WTC11 (cell line): ENCODE measurements around the gene ZNF496.

Source experiments
- ATF3 ChIP-seq: sonication (generic); formaldehyde crosslinking; conservative IDR thresholded peaks from 2 replicates; pipeline ENCODE4 v1.8.1; 2022; ENCODE audit warnings: mild to moderate bottlenecking, missing genetic modification reagents
- CBFB ChIP-seq: sonication (generic); formaldehyde crosslinking; IDR thresholded peaks from 2 replicates; pipeline ENCODE4 v1.8.1; 2022; ENCODE audit warnings: mild to moderate bottlenecking, low read depth, missing genetic modification reagents
- ETV6 ChIP-seq: sonication (generic); formaldehyde crosslinking; IDR thresholded peaks from 2 replicates; pipeline ENCODE4 v1.8.1; 2022; ENCODE audit warnings: mild to moderate bottlenecking, missing genetic modification reagents
- IRF1 ChIP-seq: sonication (generic); formaldehyde crosslinking; IDR thresholded peaks from 2 replicates; pipeline ENCODE4 v1.8.0; 2023; ENCODE audit warnings: missing genetic modification reagents
- NR3C1 ChIP-seq: sonication (generic); formaldehyde crosslinking; conservative IDR thresholded peaks from 2 replicates; pipeline ENCODE4 v1.8.1; 2023; ENCODE audit warnings: low read depth, mild to moderate bottlenecking, missing genetic modification reagents
- TEAD4 ChIP-seq: sonication (generic); formaldehyde crosslinking; IDR thresholded peaks from 2 replicates; pipeline ENCODE4 v1.8.0; 2022; ENCODE audit warnings: mild to moderate bottlenecking, missing genetic modification reagents
- USF2 ChIP-seq: sonication (generic); formaldehyde crosslinking; IDR thresholded peaks from 2 replicates; pipeline ENCODE4 v1.8.1; 2023; ENCODE audit warnings: mild to moderate bottlenecking, missing genetic modification reagents, moderate library complexity
- TF ChIP-seq, protein P1 (sequence below): sonication (generic); formaldehyde crosslinking; IDR thresholded peaks from 2 replicates; pipeline ENCODE4 v1.8.0; 2023; ENCODE audit warnings: missing genetic modification reagents, mild to moderate bottlenecking, borderline replicate concordance
- TF ChIP-seq, protein P2 (sequence below): fragments of 200-600 bp; IDR thresholded peaks from 2 replicates; pipeline ENCODE4 v1.8.0; 2022; ENCODE audit warnings: antibody characterized with exemption
- TF ChIP-seq, protein P3 (sequence below): sonication (generic); formaldehyde crosslinking; IDR thresholded peaks from 2 replicates; pipeline ENCODE4 v1.8.0; 2022; ENCODE audit warnings: mild to moderate bottlenecking, missing genetic modification reagents

- TF ChIP-seq ETV6 (CRISPR knock-in tag) (no peak), TEAD4 (CRISPR knock-in tag) (no peak; the same call in 1 of the 2 replicates), USF2 (CRISPR knock-in tag) (0 out of 2 replicates have a peak, but pooled peaks have one; percentile 12), IRF1 (CRISPR knock-in tag) (no peak), CBFB (no peak), NR3C1 (no peak), ATF3 (CRISPR knock-in tag) (no peak)
- TF ChIP-seq, protein P1, sequence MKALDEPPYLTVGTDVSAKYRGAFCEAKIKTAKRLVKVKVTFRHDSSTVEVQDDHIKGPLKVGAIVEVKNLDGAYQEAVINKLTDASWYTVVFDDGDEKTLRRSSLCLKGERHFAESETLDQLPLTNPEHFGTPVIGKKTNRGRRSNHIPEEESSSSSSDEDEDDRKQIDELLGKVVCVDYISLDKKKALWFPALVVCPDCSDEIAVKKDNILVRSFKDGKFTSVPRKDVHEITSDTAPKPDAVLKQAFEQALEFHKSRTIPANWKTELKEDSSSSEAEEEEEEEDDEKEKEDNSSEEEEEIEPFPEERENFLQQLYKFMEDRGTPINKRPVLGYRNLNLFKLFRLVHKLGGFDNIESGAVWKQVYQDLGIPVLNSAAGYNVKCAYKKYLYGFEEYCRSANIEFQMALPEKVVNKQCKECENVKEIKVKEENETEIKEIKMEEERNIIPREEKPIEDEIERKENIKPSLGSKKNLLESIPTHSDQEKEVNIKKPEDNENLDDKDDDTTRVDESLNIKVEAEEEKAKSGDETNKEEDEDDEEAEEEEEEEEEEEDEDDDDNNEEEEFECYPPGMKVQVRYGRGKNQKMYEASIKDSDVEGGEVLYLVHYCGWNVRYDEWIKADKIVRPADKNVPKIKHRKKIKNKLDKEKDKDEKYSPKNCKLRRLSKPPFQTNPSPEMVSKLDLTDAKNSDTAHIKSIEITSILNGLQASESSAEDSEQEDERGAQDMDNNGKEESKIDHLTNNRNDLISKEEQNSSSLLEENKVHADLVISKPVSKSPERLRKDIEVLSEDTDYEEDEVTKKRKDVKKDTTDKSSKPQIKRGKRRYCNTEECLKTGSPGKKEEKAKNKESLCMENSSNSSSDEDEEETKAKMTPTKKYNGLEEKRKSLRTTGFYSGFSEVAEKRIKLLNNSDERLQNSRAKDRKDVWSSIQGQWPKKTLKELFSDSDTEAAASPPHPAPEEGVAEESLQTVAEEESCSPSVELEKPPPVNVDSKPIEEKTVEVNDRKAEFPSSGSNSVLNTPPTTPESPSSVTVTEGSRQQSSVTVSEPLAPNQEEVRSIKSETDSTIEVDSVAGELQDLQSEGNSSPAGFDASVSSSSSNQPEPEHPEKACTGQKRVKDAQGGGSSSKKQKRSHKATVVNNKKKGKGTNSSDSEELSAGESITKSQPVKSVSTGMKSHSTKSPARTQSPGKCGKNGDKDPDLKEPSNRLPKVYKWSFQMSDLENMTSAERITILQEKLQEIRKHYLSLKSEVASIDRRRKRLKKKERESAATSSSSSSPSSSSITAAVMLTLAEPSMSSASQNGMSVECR = no peak
- TF ChIP-seq, protein P2, sequence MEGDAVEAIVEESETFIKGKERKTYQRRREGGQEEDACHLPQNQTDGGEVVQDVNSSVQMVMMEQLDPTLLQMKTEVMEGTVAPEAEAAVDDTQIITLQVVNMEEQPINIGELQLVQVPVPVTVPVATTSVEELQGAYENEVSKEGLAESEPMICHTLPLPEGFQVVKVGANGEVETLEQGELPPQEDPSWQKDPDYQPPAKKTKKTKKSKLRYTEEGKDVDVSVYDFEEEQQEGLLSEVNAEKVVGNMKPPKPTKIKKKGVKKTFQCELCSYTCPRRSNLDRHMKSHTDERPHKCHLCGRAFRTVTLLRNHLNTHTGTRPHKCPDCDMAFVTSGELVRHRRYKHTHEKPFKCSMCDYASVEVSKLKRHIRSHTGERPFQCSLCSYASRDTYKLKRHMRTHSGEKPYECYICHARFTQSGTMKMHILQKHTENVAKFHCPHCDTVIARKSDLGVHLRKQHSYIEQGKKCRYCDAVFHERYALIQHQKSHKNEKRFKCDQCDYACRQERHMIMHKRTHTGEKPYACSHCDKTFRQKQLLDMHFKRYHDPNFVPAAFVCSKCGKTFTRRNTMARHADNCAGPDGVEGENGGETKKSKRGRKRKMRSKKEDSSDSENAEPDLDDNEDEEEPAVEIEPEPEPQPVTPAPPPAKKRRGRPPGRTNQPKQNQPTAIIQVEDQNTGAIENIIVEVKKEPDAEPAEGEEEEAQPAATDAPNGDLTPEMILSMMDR = no peak
- TF ChIP-seq, protein P3, sequence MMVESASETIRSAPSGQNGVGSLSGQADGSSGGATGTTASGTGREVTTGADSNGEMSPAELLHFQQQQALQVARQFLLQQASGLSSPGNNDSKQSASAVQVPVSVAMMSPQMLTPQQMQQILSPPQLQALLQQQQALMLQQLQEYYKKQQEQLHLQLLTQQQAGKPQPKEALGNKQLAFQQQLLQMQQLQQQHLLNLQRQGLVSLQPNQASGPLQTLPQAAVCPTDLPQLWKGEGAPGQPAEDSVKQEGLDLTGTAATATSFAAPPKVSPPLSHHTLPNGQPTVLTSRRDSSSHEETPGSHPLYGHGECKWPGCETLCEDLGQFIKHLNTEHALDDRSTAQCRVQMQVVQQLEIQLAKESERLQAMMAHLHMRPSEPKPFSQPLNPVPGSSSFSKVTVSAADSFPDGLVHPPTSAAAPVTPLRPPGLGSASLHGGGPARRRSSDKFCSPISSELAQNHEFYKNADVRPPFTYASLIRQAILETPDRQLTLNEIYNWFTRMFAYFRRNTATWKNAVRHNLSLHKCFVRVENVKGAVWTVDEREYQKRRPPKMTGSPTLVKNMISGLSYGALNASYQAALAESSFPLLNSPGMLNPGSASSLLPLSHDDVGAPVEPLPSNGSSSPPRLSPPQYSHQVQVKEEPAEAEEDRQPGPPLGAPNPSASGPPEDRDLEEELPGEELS = peak; percentile 33; the same call in 1 of the 2 replicates
These were observed 552 bp upstream of the ZNF496 start for GRCh38 chr1:247332215-247332622.
